Ramos (cell line): ENCODE results near the gene S100A3.
"Not testable (repeated sequence)": the region's sequence is repeated elsewhere in the genome, so short reads cannot be mapped to it uniquely, and the experiment has no call there.

Experiments
- in situ Hi-C: fragments of 300-500 bp; cut with MboI; formaldehyde crosslinking; loops from one replicate; pipeline ENCODE4 v1.14.3; 2022; ENCODE audit warnings: low sequenced_read_pairs; ENCODE audit not compliant: unreplicated experiment

The S100A3 gene, protein sequence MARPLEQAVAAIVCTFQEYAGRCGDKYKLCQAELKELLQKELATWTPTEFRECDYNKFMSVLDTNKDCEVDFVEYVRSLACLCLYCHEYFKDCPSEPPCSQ

DNA sequence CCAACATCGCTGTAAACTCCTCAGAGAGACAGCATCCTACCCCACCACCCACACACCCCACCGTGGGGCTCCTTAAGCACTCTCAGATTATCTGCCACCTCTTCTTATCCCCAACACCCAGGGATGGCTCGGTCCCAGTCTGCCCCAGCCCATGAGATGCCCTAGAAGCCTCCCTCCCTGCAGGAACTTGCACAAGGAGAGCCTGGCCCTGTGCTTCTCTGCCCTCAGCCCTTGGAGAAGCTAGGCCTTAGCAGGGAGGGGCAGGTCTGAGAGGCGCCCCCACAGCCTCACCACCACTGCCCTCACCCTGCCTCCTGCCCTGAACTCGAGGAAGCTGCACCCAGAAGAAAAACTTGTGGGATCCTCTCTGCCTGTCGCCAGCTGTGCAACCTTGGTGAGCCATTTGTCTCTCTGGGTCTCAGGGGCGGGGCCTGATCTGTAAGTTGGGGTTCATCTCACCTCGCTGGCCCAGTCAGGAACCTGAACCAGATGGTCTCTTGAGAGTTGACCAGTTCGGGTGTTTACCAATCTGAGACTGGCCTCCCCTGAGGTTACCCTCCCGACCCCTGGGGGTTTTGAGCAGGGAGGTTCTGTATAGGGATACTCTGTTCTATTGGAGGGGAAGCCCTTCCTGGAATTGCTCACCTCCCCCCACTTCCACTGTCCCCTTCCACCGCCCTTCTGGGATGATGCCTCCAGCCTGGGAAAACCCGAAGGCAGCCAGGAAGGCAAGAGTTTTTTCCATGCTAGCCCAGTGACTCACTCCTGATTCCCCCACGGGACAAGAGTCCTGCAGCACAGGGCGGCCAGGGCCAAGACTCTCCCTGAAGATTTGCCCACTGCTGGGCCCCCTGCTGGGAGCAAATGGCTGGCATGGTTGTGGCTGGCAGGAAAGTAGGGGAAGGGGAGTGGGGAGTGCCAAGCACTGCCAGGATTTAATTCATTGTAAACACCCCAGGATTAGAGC, at the start of gene S100A3:
Gene S100A3 (minus strand): TSS at position 537 of the 967 bp plus-strand sequence. CDS start 773 bp downstream, outside the sequence.
- in situ Hi-C loops: no loop called here

DNA sequence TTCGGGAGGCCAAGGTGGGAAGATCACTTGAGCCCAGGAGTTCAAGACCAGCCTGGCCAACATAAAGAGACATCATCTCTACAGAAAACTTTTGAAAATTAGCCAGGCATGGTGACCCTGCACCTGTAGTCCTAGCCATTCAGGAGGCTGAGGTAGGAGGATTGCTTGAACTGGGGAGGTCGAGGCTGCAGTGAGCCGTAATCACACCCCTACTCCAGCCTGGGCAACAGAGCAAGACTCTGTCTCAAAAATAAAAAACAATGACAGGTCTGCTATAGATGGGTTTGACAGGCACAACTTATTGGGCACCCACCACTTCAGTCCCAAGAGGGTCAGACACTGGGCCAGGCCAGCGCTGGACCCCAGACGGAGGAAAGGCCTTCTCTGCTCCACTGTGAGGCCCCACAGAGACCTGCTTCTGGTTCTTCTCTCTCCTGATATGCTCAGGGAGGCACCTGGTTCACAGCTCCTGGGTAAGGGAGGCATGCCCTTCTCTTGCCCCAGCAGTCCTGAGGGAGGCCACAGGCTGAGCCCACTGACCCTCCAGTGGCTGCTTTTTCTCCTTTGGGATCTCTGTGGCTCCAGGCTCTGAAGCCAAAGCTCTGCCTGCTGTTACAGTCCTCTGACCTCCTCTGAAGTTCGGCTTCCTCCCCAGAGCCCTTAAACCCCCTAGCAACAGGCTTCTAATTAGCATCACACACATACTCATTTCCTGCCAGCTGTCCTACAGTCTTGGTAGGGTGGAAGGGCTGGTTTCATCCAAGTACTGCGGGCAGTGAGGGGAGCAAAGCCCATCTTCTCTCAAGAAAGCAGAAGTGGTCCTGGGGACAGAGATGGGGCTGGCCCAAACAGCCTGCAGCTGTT, 49.5 kb upstream of the S100A3 start:
- in situ Hi-C loops: no loop called here

GRCh38 chr1:153597206-153597605, 48.1 kb upstream of the S100A3 start:
- in situ Hi-C loops: no loop called here

DNA sequence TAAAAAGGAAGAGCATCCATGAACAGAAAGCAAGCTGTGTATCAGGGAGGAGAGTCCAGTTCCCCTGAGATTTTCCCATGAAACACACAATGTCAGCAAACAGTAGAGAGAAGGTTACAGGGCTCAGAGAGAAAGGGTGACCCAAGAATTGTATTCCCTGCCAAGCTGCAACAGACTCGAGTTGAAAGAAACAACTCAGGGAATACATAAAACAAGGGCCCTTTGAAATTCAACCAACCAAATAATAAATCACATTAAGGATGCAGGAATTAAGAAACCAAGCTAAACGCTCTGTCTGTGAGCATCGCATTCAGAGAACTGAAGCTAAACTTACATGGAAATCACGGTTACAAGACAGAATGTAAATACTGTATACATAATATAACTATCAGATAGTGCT, 43.7 kb upstream of the S100A3 start:
- in situ Hi-C loops: no loop called here

DNA sequence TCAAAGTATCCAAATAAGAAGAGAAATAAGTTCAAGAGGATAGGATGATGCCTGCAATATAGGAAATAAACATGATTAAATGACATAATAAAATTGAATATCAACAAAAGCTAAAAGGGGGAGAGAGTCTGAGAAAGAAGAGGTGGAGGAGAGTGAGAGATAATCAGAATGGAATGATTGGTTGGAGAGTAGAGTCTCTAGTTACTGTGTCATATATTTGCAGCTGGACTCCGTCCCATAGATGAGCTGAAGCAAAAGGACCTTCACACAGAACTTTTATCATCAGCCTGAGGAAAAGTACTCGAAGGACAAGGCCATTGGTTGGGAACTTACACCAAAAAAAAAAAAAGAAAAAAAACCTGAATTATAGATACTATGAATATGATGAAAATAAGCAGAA, 39.4 kb upstream of the S100A3 start:
- in situ Hi-C loops: no loop called here

DNA sequence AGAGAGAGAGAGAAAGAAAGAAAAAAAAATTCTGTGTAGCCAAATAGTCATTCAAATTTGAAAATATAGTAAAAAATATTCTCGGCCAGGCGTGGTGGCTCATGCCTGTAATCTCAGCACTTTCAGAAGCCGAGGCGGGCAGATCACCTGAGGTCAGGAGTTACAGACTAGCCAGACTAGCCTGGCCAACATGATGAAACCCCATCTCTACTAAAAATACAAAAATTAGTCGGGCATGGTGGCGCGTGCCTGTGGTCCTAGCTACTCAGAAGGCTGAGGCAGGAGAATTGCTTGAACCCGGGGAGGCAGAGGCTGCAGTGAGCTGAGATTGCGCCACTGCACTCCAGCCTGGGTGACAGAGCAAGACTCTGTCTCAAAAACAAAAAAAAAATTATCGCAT, 39.0 kb upstream of the S100A3 start:
- in situ Hi-C loops: not testable (repeated sequence)

DNA sequence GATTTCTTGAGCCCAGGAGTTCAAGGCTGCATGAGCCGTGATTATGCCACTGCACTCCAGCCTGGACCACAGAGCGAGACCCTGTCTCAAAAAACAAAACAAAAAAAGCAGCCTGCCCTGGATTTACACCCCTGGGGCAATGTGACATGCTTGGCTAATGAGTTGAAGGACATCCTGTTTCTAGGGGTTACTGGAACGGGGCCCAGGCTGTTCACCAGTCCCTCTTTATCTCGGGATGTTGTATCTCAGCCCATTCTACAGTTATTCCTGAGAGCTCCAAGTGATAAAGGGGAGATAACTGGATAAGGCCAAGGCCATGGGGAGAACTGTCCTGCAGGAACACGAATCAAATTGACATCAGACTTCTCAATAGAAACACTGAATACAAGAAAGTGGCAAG, 38.3 kb upstream of the S100A3 start:
- in situ Hi-C loops: no loop called here

DNA sequence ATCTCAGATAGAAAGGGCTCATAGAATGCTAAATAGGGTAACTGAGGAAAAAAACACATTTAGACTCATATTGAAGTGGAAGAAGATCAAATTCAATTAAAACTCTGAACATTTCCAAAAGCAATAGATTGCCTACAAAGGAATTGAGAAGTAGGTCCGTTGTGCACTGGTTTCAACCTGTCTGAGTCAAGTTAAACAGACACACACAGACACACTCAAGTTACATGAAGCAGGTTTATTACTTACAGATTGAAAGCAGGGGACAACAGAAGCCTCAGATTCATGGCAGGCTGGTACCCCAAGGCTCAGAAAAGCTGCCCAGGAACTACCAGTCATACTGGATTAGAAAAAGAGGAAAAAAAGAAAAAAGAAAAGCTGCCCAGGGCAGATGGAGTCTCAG, 37.3 kb upstream of the S100A3 start:
- in situ Hi-C loops: no loop called here

DNA sequence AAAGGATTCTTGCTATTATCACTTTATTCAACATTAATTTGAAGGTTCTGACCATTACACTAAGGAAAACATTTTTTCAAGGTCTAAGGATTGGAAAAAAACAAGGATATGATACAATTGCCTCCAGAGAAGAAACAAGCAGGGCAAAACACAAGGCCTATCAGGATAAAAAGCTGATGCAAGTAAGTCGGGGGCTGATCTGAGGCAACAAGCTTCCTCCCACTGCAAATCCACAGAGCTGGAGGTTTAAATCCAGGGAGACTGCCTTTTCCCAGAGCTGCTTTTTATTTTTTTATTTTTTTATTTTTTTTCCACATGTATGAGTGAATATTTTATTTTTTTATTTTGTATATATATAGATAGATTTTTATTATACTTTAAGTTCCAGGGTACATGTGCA, 35.9 kb upstream of the S100A3 start:
- in situ Hi-C loops: no loop called here

GRCh38 chr1:153583976-153584375, 34.9 kb upstream of the S100A3 start:
- in situ Hi-C loops: no loop called here

DNA sequence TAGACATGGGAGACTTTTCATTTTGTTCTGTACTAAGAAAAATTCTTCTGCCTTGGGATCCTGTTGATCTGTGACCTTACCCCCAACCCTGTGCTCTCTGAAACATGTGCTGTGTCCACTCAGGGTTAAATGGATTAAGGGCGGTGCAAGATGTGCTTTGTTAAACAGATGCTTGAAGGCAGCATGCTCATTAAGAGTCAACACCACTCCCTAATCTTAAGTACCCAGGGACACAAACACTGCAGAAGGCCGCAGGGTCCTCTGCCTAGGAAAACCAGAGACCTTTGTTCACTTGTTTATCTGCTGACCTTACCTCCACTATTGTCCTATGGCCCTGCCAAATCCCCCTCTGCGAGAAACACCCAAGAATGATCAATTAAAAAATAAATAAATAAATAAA, 34.5 kb upstream of the S100A3 start:
- in situ Hi-C loops: not testable (repeated sequence)

- in situ Hi-C loops: not testable (repeated sequence)
Observed at GRCh38 chr1:153582836-153583235, 33.8 kb upstream of the S100A3 start.

GRCh38 chr1:153578936-153579335, 29.9 kb upstream of the S100A3 start:
- in situ Hi-C loops: no loop called here

GRCh38 chr1:153578490-153578889, 29.4 kb upstream of the S100A3 start:
- in situ Hi-C loops: no loop called here

DNA sequence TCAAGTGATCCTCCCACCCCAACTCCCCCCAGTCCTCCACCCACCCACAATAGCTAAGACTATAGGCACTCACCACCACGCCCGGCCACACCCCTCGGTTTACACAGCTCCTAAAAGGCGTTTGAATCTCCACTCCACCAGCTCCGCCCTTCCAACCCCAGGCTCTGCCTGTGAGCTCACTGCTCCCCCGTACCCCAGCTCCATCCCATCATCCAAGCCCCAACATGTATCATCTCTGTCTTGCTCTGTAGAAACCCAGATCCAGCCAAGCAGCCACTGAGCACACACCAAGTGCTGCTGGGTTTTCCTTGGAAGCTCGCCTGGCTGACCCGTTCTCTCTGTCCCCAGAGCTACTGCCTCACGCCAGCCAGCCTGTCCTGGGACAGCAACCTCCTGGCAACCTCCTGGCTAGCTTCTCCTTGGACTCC, 28.6 kb upstream of the S100A3 start:
- in situ Hi-C loops: no loop called here

GRCh38 chr1:153577138-153577537, 28.1 kb upstream of the S100A3 start:
- in situ Hi-C loops: no loop called here

DNA sequence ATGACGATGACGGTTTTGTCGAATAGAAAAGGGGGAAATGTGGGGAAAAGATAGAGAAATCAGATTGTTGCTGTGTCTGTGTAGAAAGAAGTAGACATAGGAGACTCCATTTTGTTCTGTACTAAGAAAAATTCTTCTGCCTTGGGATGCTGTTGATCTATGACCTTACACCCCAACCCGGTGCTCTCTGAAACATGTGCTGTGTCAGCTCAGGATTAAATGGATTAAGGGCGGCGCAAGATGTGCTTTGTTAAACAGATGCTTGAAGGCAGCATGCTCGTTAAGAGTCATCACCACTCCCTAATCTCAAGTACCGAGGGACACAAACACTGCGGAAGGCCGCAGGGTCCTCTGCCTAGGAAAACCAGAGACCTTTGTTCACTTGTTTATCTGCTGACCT, 26.4 kb upstream of the S100A3 start:
- in situ Hi-C loops: not testable (repeated sequence)

GRCh38 chr1:153575081-153575491, 26.0 kb upstream of the S100A3 start:
- in situ Hi-C loops: not testable (repeated sequence)

DNA sequence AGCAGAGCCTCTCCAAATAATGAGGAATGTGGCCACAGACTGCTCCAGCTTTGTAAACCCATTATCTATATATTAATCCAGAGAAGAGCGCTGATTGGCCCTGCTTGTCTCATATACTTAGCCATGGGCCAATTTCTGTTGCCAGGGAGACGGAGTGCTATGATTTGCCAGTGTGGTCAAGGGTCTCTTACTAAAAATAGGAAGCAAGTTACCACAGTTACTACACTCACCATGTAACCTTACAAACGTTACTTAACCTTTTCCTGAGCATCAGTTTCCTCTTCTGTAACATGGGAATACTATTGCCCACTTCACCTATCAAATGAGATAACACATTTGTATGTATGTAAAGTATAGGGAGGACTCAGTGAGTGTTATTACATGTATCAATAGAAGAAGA, 24.3 kb upstream of the S100A3 start:
- in situ Hi-C loops: no loop called here

DNA sequence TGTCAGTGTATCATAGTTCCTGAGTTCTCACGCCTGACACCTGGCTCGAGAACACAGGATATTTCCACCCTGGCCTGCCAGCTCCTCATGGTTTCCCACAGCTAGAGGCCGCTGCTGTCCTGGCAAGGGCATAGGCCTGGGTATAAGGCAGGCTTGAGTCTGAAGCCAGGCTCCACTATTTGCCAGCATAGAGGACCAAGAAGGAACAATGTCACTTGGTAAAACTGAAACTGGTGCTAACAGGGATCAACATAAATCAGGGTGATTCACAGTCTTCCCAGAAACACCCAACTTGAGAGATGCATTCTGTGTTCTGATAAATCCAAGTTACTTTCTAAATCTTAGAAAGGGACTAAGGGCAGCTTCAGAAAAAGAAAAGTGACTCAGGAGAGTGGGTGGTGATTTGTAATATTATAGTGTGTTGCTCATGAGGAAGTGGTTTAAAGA, 23.5 kb upstream of the S100A3 start:
- in situ Hi-C loops: no loop called here

DNA sequence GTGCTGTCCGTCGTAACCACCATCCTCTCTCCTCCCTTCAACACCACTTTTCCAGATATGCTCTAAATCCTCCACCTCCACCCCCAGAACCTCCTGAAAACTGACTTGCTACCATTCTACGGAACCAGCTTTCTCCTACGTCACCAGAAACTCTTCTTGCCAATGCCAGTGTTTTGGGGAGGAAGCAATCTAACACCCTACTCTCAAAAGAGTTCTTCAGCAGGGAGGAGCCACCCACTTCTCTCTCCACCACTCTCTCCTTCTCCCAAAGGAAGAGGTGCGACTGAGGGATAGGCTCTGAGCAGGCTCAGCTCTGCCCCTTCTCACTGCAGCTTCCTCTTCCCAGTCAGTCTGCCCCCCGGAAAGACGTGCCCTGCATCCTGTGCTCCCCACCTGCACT, 22.6 kb upstream of the S100A3 start:
- in situ Hi-C loops: no loop called here
